HG03442 (cell line): Measurements from ENCODE around the gene CEP128.

Source experiments
- ATAC-seq: cut with Tn5 transposase; IDR thresholded peaks from one replicate; pipeline ENCODE4 v1.9.1; 2021; ENCODE audit warnings: mild to moderate bottlenecking, moderate library complexity; ENCODE audit not compliant: unreplicated experiment

Gene CEP128

DNA sequence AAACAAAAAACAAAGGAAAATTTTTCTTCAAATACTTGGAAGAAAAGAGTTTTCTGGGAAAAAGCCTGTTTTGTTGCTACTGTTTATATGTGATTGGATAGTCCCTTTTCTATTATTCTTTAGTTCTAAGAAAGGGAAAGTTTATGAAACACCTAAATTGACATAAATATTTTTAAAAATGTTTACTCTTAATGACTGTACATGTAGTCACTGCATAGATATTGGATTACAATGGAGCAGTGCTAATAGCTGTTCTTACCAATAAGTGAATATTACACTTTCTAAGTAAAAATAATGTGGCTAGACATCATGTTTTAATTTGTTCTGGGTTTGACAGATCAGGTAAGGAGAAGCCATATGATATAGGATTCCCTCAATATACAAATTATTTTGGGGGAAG is 377.5 kb downstream of the CEP128 start:
- no peak for ATAC-seq

DNA sequence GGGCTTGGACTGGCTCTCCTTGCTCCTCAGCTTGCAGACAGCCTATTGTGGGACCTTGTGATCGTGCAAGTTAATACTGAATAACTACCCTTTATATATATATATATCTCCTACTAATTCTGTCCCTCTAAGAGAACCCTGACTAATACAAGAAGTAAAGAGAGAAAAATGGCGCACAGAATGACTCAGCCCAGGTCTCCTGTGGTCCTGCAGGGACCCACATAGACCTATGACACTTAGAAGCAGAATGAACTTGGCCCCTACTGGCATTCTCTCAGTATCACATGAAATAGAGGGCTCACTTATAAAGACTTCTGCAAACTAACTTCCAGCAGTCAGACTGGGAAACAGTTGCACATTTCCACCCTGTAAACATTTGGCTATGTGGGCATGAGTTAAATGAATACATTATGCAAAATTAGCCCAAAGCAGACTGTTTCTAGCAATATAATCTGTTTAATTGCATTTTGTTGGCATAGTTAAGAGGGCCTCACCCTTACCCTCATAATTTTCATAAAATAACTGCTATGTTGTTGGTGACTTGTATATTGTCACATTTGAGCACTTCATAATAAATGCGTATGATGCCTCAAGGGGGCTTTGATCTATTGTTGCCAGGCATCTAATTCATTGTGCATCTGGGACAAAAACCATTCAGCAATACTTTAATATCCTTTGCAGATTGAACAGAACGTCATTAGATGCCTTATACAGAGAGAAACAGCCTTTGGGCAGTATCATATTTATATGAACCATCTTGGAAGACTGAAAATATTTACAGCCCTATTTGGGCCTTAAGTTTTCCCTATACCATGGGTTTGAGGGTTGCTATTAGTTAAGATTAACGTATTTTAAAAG is 380.5 kb downstream of the CEP128 start:
- peak; percentile 100 for ATAC-seq

DNA sequence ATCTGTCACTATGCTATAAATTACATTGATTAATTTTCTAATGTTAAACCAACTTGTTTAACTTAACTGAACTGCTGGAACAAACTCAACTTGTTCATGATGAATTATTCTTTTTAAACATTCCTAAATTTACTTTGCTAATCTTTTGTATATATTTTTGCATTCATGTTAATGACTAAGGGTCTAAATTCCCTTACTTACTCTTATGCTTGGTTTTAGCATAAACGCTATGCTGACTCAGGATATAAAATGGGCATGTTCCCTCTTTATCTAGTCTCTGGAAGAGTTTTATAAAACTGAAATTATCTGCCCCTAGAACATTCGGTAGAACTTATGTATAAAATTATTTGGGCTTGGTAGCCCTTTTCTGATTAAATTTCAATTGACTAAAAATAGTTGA is 387.4 kb downstream of the CEP128 start:
- ATAC-seq, result no peak

DNA sequence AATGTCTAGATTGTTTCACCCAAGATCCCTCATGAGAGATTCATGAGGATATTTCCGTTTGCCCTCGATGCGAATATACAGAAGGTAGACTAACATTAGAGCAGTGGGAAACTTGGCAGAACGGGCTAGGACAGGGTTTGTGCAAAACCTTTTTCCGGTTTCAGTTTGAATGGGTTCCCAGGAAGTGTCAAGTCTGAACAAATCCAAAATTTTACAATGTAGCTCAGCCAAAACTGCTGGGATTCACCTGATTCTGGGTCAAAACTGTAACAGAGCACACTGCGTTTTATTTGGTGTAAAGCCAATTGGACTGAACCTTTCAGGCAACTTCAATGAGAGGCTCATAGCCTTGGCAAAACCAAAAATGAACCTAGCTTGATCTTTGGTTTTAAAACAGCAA is 392.4 kb downstream of the CEP128 start:
- ATAC-seq, result no peak

DNA sequence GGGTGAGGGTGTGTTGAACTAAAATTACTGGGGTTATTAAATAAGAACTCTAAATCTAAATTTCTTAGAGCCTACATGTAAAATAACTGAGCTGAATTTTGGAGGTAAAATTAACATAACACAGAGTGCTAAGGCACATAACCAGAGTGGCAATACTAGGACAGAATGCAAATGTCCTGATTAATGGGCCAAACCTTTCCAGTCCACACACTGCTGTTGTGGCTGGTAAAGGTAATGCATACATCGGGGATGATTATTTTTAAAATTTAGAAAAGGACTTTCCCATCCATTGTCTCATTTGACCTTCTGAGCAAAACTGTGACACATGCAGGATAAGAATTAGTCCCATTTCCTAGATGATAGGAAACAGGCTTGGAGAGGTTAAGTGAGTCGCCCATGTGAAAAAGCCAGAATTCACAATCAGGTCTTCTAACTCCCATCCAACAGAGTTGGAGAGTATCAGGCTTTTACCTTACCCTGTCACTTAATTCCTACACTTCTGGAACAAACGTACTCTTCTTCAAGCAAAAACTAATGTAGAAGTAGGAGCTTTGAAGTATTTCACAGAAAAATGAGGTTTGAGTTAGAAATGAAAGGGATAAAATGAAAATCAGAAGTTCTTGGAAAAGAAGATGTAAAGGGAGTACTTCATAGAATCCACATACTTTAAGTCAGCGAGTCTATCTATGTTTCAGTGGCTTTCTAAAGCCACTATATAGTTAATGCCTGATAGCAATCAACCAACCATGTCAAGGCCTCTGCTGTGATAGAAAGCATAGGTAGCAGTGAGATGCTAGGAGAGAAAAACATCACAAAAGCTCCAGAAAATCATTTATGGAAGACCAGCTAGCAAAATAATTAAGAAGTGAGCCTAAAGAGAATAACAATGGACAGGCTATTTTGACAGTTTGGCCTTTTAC is 395.3 kb downstream of the CEP128 start:
- no peak for ATAC-seq

DNA sequence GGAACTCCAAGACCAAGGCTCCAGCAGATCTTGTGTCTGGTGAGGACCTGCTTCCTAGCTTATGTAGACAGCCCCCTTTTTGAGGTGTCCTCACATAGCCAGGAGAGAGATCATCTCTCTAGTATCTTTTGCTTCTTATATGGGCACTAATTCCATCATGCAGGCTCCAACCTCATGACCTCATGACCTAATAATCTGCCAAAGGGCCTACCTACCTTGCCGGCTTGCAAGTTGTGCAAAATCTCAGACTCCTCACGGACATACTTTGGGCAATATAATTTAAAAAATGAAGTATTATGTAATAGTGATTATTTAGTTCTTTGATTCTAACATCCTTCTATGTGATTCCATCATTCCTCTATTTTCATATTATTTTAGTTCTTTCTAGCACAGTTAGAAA is 397.2 kb downstream of the CEP128 start:
- ATAC-seq, result no peak

DNA sequence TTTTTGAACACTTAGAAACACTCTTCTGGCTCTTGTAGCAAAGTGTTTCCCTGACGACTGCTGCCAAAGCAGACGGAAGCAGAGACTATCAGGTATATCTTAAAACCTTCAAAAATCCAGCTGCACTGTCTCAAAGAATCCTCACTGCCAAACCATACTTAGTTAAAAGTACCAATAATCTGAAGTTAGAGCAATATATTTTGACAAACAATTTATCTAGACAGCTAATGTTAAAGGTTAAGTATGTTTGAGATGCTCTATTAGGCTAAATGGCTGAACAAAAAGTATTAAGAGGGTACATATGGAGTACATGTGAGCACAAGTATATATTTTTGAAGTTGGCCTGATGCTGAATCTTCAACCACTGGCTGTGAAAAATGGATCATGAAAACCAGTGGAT is 398.3 kb downstream of the CEP128 start:
- ATAC-seq, result no peak

DNA sequence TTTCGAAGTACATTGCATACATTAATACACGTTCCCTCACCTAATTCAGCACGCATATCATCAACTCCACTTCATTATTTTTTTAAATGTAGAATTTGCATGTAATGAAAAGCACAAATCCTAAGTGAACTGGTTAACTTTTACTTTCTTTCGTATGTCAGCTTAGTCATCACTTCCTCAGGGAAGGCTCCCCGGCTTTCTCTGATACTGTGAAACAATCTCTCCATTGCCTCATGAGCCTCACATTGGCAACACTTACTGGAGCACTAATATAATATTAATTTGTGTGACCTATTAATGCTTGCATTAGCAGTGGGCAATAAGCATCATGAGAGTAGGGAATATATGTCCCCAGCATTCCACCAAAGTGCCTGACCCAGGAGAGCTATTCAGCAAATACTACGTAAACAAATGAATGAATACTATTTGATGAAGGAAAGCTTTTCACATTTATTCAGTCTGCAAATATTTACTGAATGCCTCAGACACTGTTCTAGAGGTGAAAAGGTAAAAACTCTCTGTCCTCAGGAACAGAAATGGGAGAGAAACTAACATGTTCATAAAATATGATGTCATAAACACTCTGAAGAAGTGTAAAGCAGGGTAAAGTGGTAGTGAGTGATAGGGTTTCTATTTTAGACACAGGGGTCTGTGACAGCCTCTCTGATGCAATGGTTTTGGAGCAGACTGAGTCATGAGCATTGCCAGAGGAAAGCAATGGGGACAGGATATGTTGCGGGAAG is 402.7 kb downstream of the CEP128 start:
- no peak for ATAC-seq

DNA sequence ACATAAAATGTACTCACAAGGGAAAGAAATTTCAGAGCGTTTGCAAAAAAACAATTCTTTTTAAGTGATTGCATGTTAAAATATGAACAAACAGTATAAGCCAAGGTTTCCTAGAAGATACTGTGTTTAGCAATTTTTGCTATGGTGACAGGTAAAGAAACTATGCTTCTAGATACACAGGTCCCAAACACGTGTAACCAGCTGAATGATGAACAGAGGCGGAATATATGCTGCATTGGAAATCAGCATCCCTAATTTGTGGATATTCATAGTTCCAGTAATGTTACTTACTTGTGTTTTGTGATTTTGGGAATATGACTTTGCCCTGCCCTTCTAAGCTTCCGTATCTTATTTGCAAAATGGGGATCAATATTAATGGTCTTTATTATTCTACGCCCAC is 403.9 kb downstream of the CEP128 start:
- ATAC-seq, result no peak

DNA sequence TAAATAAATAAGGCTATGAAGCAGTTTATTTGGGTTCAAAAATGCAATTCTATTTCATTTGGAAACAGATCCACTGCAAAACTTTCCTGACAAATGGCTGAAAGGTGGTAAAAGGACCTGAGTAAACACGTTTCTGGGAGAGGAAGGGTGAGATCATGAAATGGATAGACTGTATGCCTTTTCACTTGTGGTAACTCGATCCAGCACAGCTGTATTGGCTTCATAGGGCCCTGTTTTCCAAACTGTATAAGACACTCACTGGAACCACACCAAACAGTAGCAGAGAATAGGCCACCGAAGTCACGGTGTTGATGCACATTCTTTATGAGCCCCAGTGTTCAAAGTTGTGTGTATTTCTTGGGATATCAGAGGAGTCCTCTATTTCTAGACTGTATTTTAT is 405.1 kb downstream of the CEP128 start:
- ATAC-seq, result no peak

DNA sequence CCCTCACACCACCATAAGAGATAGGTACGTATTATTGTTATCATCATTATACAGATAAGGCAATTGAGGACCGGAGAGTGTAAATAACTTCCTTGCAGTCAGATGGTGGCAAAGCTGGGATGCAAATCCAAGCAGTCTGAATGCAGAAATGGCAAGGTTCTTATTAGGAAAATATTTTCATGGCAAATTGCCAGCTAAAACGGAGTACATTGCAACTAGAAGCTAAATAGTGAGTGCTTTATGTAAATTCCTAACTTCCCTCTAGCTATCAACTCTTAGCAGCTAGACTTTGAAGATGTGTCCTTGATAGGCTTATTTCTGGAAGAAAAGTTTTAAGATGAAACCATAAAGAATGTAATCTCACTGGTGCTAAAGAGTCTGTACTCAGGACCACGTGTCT is 406.4 kb downstream of the CEP128 start:
- ATAC-seq, result no peak

DNA sequence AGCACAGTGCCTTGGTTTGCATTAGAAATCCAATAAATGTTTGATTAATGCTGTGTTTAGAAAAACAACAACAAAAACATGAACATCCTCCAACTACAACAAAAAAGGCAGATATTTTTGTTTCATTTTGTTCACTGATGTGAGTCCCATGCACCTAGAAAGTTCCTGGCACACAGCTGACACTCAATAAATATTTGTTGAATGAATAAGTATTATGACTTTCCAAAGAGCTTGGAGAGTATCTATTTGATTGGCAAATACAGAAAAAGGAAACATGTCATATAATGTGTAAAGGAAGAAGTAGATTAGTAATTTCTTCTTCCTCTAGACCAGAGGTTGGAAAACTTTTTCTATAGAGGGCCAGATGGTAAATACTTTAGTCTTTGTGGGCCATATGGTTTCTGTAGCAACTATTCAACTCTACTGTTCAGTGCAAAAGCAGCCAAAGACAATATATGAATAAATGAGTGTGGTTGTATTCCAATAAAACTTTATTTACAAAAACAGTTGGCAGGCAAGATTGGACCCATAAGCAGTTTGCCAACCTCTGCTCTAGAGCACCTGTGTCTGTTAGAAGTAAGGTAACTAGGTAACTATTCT is 417.9 kb downstream of the CEP128 start:
- no peak for ATAC-seq

DNA sequence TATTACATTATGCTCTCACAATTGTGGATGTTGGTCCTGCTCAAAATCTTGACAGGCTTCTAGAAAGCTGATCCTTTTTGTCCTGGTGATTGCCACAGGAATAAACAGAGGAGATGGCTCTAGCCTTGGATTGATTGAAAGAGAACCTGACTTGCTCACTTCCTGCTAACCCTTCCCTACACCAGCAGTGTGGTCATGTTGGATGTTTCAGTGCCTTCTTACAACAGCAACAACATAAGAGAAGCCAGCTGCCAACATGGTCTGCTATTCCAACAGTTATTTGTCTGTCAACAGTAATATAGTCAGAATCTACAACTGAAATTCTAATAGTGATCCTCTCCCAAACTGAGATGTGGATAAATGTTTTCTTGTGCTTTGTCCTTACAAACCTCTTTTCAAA is 418.6 kb downstream of the CEP128 start:
- no peak for ATAC-seq

DNA sequence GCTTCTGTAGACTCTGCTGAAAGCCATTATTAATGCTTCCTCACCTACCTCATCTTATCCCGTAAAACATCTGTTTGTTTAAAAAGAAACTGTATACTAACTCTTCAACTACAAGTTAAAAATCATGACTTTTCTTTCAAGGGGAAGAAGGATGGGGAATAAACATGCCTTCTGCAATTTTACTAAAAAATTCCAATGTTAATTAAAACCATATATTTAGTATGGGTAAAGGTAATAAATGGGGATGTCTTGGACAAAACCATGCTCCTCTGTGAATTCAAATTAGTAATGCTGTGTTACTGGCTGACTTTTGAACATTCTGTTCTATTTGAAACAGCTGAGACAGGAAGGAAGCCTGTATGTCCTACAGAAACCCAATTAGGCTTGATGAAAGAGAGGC is 419.1 kb downstream of the CEP128 start:
- ATAC-seq, result no peak

DNA sequence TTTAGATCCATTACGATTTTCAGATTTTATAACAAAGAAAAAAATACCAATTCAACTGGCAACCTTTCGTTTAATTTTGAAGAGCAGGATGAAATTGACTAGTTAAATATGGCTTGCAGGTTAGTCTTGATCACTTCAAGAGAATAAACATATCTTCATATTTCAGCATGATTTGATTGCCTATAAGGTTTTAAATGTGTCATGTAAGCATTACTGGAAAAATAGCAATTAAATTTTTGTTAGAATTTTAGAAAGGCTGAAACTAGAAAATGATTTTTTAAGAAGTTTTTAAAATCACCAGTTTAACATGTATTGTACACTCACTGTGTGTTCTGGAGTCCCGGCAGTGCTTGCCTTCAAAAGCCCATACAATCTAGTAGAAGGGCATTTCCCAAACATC is 420.1 kb downstream of the CEP128 start:
- ATAC-seq, result no peak

DNA sequence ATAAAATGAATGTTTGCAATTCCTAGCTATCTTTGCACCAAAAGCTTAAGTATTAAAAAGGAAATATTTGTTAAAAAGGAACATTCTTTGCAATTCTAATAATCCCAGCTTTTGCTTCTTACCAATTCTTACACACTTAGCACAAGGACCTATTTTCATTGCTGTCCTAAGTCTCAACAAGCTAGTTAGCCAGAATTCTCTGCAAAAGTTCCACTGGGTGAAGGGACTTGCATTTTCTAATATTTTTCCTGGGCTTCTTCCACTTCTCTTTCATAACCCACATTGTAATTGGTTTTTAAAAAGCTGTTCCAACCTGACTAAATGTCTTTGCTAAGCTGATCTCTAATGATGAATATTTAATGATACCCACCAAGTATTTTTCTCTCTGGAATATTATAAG is 422.5 kb downstream of the CEP128 start:
- ATAC-seq, result no peak

DNA sequence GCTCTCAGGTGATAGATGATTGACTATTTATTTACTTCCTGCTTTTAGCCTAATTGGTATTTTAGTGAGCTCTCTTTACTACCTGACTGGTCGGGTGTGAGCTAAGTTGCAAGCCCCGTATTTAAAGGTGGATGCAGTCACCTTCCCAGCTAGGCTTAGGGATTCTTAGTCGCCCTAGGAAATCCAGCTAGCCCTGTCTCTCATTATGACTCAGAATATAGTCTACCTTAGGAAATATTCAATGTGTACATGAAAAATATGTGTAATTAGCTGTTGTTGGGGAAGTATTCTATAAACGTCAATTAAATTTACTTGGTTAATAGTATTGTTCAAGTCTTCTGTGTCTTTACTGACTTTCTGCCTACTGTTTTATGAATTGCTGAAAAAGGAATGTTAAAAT is 423.4 kb downstream of the CEP128 start:
- no peak for ATAC-seq

DNA sequence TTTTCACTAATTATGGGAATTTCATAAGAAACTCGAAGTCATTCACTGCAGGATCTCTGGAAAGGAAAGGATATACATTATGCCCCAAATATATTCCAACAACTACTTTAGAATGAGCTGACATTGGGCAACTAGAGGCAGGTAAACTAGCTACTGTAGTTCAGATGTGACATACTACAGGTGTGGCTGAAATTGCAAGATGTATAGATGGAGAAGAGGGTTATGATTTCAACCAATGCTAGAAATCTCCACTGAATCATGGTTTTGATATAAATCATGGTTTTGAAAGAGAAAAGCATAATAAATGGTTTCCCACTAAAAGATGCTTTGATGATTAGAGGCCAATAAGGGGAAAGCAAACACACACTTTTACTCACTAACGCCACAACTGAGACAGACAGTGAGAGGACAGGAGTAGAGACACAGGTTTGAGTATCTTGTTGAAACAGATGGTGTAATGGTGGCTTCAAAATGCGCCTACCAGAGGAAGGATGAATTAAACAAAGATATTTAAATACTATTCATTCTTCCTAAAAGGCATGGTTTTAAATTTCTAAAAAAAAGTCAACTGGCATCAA is 434.2 kb downstream of the CEP128 start:
- no peak for ATAC-seq

DNA sequence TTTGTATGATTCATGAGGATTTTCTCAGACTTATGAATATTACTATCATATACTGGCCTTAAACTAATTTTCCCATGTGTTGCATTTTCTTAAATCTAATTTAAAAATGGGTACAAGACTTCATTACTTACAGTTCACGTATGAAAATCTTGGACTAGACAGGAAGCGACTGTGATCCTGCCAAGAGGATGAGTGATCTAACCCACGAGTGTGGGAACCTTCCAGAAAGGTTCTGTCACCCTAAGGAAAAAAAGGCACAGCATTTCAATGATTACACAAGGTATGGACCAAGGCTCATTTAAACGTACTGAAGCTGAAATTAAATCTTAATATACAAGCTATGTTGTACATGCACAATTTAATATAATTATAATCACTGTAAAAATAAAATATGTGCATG is 436.8 kb downstream of the CEP128 start:
- no peak for ATAC-seq

DNA sequence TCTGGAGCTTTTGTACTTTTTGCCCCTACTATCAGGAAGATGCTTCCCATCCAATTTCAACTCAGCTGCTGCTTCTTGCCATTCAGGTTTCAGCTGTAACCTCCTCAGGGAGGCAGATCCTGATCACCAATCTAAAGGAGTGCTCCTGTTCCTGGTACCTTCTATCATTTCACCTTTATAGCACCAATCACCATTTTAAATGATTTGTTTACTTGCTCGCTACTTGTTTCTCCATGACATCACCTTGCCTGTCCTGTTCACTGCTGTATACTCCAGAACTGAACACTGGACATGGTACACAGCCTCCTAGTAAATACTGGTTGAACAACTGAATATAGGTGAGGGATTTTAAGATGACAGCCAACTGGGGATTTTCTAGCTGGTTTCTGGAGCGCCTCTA is 443.0 kb downstream of the CEP128 start:
- ATAC-seq, result no peak

DNA sequence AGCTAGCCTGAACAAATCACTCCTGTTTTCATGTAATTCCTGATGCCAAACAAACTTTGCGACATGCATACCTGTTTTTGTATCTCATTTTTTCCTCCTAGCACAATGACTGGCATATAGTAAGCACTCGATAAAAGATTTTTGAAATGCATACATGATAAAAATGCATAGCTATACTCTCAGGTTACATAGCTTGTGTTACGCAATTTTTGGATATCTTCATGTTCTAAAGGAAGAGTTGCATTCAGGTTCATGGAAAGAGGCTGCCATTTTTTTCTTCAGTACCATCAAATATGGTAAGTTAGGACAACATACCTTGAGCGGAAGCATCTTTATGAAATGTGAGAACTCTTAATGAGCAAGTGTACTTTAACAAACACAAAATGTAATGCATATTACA is 445.4 kb downstream of the CEP128 start:
- no peak for ATAC-seq
